NCI-H146 treated with DMSO at 0.1 percent for 48 hours (cell line): Measurements from ENCODE around the gene PCDHGA8.
"Not testable (repeated sequence)": the region's sequence is repeated elsewhere in the genome, so short reads cannot be mapped to it uniquely, and the experiment has no call there.

ENCODE experiments used
- DNase-seq: peaks from one replicate; lab custom pipeline; 2025; ENCODE audit not compliant: unreplicated experiment; lab: John Stamatoyannopoulos, UW

PCDHGA8 gene

DNA sequence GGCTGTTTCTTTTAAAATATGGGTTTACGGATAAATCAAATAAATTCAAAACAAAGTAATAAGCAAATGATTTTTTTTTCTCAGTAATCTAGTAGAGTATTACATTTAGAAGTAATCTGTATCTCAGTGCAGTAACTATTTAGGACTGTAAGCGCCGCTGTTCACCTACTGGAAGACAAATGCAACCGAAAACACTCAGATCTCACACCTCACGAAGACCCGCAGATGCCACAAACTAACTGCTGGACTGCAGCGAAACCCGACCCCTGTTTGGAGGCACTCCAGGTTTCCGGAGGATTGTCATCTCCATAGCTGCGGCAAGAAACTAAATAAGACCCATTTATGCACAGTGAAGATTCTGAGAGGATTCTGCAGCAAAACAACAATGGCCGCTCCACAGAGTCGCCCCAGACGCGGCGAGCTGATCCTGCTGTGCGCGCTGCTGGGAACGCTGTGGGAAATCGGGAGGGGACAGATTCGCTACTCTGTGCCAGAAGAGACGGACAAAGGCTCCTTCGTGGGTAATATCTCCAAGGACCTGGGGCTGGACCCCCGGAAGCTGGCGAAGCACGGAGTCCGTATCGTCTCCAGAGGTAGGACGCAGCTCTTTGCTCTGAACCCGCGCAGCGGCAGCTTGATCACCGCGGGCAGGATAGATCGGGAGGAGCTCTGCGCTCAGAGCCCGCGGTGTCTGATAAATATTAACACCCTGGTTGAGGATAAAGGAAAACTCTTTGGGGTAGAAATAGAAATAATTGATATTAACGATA, at the start of gene PCDHGA8:
TSS of gene PCDHGA8 (plus strand) at position 205 of the 770 bp plus-strand sequence. CDS start at position 386, 181 bp downstream.
- no peak for DNase-seq

DNA sequence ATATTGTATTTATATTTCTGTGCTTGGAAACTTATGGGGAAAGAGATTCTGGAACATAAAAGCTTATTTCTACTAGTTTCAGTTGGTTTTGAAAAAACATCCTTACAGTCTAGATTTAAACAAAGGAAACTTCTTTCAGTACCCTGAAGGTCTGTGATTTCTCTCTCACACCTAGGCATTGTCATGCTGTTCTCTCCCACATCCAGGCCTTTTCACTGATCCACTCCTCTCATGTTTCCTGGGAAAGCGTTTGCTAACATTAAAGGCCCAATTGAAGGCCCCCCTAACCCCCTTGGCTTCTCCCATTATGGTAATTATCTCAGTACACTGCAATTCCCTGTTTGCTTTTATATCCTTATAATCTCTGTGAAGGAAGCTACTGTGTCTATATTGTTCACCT, 49.7 kb upstream of the PCDHGA8 start:
- no peak for DNase-seq

DNA sequence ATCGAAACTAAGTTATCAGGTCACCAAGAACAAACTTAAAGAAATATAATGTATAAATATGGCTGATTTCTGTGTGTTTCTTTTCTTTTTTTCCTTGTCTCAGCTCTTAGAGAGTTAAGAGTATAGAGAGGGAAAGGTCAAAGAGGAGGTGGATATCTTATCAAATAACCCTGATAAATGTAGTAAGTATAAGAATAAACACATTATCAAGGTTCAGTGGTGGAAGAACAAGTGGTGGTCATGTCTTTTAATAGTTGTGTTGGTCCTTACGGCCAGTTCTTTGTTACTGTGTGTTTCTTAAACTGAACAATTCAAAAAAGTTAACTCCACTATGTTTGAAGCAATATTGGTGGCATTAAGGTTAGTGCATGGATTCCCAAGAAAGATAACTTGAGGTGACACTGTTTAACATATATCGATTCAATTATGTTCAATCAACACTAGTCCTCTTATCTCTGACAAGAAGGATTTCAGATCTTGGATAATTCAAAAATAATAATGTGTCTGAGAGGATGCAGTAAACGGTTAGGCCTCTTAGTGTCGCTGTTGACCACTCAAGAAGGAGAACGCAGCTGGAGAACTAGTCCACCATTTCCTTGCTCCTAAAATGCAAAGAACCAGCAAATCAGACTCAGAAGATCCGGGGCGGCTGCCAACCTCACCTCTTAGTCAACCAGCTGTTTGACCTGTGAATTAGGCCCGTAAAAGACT, 49.0 kb upstream of the PCDHGA8 start, which contains the start of gene PCDHGA3:
TSS of gene PCDHGA3 (plus strand) at position 588 of the 711 bp plus-strand sequence. CDS start 205 bp downstream, outside the sequence.
- no peak for DNase-seq

DNA sequence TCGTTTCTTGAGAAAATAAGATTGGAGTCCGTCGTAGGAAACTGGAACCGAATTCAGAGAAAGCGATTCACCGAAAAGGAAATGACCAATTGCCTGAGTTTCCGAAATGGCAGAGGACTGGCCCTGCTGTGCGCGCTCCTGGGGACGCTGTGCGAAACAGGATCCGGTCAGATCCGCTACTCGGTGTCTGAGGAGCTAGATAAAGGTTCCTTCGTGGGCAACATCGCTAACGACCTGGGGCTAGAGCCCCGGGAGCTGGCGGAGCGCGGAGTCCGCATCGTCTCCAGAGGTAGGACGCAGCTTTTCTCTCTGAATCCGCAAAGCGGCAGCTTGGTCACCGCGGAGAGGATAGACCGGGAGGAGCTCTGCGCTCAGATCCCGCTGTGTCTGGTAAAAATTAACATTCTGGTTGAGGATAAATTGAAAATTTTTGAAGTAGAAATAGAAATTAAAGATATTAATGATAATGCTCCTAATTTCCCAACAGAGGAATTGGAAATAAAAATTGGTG, 48.4 kb upstream of the PCDHGA8 start:
- DNase-seq: no peak

DNA sequence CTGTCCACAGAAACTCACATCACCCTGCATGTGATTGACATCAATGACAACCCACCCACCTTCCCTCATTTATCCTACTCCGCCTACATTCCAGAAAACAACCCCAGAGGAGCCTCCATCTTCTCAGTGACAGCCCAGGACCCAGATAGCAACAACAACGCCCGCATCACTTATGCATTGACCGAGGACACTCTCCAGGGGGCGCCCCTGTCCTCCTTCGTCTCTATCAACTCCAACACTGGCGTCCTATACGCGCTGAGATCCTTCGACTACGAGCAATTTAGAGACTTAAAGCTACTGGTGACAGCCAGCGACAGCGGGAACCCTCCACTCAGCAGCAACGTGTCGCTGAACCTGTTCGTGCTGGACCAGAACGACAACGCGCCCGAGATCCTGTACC, 47.1 kb upstream of the PCDHGA8 start:
- no peak for DNase-seq

DNA sequence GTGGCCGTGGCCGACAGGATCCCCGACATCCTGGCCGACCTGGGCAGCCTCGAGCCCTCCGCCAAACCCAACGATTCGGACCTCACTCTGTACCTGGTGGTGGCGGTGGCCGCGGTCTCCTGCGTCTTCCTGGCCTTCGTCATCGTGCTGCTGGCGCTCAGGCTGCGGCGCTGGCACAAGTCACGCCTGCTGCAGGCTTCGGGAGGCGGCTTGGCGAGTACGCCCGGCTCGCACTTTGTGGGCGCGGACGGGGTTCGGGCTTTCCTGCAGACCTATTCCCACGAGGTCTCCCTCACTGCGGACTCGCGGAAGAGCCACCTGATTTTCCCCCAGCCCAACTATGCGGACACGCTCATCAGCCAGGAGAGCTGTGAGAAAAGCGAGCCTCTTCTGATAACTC, 46.4 kb upstream of the PCDHGA8 start:
- not testable (repeated sequence) for DNase-seq

DNA sequence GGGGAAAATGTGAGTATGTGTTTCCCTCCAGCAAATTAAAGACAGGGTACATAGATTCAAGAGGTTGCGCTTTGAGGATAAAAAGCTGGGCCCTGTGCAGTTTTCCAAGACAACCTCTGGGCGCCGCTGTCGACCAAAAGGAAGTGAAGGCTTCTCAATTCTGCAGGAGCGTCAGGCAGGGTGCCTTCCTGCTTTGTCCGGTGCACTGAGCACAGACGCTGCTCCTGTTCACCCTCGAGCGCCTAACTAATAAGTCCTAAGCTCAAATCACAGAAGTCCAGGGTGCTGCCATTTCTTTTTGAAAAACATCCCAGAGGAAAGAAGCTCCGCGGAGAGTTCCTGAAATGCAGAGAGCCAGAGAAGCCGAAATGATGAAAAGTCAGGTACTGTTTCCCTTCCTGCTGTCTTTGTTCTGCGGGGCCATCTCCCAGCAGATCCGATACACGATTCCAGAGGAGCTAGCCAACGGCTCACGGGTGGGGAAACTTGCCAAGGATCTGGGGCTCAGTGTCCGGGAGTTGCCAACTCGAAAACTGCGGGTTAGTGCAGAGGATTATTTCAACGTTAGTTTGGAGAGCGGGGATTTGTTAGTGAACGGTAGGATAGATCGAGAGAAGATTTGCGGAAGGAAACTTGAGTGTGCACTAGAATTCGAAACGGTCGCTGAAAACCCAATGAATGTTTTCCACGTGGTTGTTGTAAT, 42.4 kb upstream of the PCDHGA8 start, which contains the start of gene PCDHGB1:
TSS of gene PCDHGB1 (plus strand) at position 183 of the 703 bp plus-strand sequence. CDS start at position 345, 162 bp downstream.
- DNase-seq: peak; percentile 50

DNA sequence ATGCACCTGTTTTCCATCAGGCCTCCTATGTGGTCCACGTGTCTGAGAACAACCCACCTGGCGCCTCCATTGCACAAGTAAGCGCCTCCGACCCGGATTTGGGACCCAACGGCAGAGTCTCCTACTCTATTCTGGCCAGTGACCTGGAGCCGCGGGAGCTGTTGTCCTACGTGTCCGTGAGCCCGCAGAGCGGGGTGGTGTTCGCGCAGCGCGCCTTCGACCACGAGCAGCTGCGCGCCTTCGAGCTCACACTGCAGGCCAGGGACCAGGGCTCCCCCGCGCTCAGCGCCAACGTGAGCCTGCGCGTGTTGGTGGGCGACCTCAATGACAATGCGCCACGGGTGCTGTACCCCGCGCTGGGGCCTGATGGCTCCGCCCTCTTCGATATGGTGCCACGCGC, 40.8 kb upstream of the PCDHGA8 start:
- no peak for DNase-seq

DNA sequence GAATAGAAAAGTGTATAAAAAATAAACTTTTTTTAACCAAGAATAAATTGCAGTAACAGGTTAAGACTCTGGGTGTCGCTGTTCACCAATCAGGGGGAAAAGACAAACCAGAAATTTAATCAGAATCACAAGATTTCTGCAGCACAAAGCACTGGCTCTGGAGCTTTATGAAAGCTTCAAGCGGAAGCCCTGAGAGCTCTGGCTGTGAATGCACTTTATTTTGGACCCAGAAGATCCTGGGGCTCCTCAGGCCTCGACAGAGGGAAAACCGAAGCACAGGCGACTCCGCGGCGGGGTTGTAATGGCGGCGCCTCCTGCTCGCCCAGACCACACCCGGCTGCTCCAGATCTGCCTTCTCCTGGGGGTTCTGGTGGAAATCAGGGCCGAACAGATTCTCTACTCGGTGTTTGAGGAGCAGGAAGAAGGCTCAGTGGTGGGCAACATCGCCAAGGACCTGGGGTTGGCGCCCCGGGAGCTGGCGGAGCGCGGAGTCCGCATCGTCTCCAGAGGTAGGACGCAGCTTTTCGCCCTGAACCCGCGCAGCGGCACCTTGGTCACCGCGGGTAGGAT, 37.4 kb upstream of the PCDHGA8 start, which contains the start of gene PCDHGA4:
TSS of gene PCDHGA4 (plus strand) at position 122 of the 570 bp plus-strand sequence. CDS start at position 209, 87 bp downstream.
- no peak for DNase-seq

DNA sequence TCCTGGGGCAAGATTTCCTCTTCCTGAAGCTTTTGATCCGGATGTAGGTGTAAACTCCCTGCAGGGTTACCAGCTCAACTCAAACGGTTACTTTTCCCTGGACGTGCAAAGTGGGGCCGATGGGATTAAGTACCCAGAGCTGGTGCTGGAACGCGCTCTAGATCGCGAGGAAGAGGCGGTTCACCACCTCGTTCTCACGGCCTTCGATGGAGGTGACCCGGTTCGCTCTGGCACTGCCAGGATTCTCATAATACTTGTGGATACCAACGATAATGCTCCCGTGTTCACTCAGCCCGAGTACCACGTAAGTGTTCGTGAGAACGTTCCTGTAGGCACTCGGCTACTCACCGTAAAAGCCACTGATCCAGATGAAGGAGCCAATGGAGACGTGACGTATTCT, 36.8 kb upstream of the PCDHGA8 start:
- no peak for DNase-seq

DNA sequence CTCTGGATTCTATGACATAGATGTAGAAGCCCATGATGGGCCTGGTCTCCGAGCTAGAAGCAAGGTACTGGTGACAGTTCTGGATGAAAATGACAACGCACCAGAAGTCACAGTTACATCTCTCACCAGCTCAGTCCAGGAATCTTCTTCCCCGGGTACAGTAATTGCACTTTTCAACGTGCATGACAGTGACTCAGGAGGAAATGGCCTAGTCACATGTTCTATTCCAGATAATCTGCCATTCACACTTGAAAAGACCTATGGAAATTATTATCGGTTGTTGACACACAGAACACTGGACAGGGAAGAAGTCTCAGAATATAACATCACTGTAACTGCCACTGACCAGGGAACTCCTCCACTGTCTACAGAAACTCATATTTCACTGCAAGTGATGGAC, 36.3 kb upstream of the PCDHGA8 start:
- DNase-seq: no peak

DNA sequence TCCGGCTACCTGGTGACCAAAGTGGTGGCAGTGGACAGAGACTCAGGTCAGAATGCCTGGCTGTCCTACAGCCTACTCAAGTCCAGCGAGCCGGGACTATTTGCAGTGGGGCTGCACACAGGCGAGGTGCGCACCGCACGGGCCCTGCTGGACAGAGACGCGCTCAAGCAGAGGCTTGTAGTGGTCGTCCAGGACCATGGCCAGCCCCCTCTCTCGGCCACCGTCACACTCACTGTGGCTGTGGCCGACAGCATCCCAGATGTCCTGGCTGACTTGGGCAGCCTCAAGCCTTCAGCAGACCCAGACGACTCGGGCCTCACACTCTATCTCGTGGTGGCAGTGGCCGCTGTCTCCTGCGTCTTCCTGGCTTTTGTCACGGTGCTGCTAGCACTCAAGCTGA, 35.5 kb upstream of the PCDHGA8 start:
- no peak for DNase-seq

DNA sequence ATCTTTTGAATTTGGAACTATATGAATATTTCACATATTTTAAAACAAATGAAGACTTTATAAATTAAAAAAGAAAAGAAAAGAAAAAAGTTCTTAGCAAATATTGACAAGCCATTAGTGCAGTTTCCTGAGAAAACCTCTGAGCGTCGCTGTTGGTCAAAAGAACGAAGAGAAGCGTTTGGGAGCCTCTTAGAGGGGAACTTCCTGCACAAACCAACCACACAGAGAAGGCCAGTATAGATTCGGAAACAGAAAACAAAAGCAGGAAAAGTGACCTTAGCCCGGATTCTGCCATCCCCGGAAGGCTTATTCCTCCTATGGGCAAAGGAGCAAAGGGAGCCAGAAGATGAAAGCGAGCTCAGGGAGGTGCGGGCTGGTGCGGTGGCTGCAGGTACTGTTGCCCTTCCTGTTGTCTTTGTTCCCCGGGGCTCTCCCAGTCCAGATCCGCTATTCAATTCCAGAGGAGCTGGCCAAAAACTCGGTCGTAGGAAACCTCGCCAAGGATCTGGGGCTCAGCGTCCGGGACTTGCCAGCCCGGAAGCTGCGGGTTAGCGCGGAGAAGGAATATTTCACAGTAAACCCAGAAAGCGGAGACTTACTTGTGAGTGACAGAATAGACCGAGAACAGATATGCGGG, 32.5 kb upstream of the PCDHGA8 start, which contains the start of gene PCDHGB2:
TSS of gene PCDHGB2 (plus strand) at position 205 of the 637 bp plus-strand sequence. CDS start at position 347, 142 bp downstream.
- DNase-seq: no peak

DNA sequence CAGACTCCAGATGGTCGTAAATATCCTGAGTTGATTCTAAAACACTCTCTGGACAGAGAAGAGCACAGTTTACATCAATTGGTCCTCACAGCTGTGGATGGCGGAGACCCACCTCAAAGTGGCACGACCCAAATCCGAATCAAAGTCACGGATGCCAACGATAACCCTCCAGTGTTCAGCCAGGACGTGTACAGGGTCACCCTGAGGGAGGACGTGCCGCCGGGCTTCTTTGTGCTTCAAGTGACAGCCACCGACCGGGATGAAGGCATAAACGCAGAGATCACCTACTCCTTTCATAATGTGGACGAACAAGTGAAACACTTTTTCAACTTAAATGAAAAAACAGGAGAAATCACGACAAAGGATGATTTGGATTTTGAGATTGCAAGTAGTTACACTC, 31.7 kb upstream of the PCDHGA8 start:
- DNase-seq: no peak

DNA sequence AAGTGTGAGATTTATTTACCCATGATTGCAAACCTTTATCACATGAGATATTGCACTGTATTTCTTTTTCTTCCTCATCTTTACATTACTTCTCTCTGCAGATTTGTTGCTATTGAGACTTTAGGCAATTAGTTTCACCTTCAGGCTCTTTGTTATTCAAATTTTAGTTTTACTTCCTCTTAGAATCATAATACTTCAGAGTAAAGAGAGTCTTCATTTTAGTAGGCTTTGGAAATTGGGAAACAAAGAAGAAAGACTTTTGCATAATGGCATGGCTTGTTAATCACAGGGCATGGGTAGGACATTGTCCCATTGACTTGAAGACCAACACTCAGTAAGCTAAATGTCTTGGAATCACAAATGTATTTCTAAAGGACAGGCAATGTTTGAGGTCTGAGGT, 29.7 kb upstream of the PCDHGA8 start:
- no peak for DNase-seq

DNA sequence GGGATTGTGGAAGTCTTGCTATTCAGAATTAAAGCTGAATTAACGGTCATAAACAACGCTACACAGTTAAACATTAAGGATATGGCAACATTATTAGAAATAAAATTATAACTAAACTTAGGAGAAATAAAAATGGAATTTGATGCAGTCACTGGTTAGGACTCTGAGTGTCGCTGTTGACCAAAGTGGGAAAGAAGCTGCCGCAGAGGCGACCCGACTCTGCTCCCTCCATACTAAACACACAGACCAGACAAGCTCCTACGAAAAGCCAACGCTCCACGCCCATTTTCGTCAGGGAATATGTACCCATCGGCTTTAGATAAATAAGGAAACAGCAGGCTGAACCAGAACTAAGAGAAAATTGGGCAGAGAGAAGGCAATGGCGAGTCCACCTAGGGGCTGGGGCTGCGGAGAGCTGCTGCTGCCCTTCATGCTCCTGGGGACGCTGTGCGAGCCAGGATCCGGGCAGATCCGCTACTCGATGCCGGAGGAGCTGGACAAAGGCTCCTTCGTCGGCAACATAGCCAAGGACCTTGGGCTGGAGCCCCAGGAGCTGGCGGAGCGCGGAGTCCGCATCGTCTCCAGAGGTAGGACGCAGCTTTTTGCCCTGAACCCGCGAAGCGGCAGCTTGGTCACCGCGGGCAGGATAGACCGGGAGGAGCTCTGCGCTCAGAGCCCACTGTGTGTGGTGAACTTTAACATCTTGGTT, 28.3 kb upstream of the PCDHGA8 start, which contains the start of gene PCDHGA5:
TSS of gene PCDHGA5 (plus strand) at position 211 of the 709 bp plus-strand sequence. CDS start at position 380, 169 bp downstream.
- DNase-seq: no peak

DNA sequence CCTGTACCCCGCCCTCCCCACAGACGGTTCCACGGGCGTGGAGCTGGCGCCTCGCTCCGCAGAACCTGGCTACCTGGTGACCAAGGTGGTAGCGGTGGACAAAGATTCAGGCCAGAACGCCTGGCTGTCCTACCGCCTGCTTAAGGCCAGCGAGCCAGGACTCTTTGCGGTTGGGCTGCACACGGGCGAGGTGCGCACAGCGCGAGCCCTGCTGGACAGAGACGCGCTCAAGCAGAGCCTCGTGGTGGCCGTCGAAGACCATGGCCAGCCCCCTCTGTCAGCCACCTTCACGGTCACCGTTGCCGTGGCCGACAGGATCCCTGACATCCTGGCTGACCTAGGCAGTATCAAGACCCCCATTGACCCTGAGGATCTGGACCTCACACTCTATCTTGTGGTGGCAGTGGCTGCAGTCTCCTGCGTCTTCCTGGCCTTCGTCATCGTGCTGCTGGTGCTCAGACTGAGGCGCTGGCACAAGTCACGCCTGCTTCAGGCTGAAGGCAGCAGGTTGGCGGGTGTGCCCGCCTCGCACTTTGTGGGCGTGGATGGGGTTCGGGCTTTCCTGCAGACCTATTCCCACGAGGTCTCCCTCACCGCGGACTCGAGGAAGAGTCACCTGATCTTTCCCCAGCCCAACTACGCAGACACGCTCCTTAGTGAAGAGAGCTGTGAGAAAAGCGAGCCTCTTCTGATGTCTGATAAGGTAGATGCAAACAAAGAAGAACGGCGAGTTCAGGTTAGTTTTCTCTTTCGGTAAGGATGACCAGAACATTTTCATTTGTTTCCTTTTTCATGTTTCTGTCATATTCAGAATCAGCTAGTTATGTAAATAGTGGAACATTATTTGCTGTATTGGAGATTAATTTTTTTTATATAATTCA, 26.2 kb upstream of the PCDHGA8 start:
- no peak for DNase-seq
